Keratinocyte (primary cell): ENCODE results near the gene INSIG1. TPM values are rescaled to one million over a fixed set of nuclear protein-coding genes. Genes with fewer than 3 reads are reported as not detected.

ENCODE experiments used
- DNase-seq: peaks from one replicate; pipeline ENCODE4 v3.0.0-alpha.2; 2011; ENCODE audit warnings: low read depth, missing footprints, low spot score
- FAIRE-seq: peaks from 2 replicates; lab custom pipeline; 2011; peaks lifted over from hg19 to GRCh38; lab: Jason Lieb, UNC
- H2AFZ ChIP-seq: 2 replicates; pipeline ENCODE4 v1.6.0; 2012; ENCODE audit warnings: low read length, control low read depth, inconsistent platforms; ENCODE audit not compliant: control insufficient read depth
- H3K27ac ChIP-seq: 2 replicates; pipeline ENCODE4 v1.5.1; 2011; ENCODE audit warnings: low read length; ENCODE audit not compliant: control insufficient read depth, insufficient read depth
- H3K27me3 ChIP-seq: 3 replicates; pipeline ENCODE4 v1.6.0; 2011; ENCODE audit warnings: low read length; ENCODE audit not compliant: control insufficient read depth, insufficient read depth; ENCODE audit errors: extremely low read depth
- H3K36me3 ChIP-seq, 2 experiments: 2 replicates in 1 of 2; 3 replicates in 1 of 2; pipeline ENCODE4 v1.5.1; 2011; ENCODE audit warnings: low read length in 2 of 2, mild to moderate bottlenecking in 1 of 2; ENCODE audit not compliant: control insufficient read depth in 2 of 2, insufficient read depth in 2 of 2; ENCODE audit errors: extremely low read depth in 1 of 2
- H3K4me1 ChIP-seq: 3 replicates; pipeline ENCODE4 v1.5.1; 2011; ENCODE audit warnings: low read length; ENCODE audit not compliant: control insufficient read depth, insufficient read depth; ENCODE audit errors: extremely low read depth
- H3K4me2 ChIP-seq: 3 replicates; pipeline ENCODE4 v1.6.0; 2011; ENCODE audit warnings: low read depth, low read length; ENCODE audit not compliant: control insufficient read depth, insufficient read depth; ENCODE audit errors: extremely low read depth
- H3K4me3 ChIP-seq, 3 experiments: fragments of 200-600 bp in 1 of 3; sonication (generic) in 1 of 3; 2 replicates in 2 of 3; 3 replicates in 1 of 3; pipeline ENCODE4 v1.5.1; 2011 to 2016; ENCODE audit warnings: low read length in 3 of 3, mild to moderate bottlenecking in 3 of 3, control low read depth in 2 of 3, inconsistent platforms in 1 of 3, low read depth in 1 of 3, mixed read lengths in 1 of 3, mixed run types in 1 of 3, moderate library complexity in 1 of 3; ENCODE audit not compliant: control insufficient read depth in 2 of 3, insufficient read depth in 2 of 3; ENCODE audit errors: extremely low read depth in 1 of 3
- H3K79me2 ChIP-seq: 2 replicates; pipeline ENCODE4 v1.6.0; 2012; ENCODE audit warnings: low read length; ENCODE audit not compliant: control insufficient read depth, insufficient read depth
- H3K9ac ChIP-seq: 3 replicates; pipeline ENCODE4 v1.6.0; 2011; ENCODE audit warnings: low read length; ENCODE audit not compliant: control insufficient read depth, insufficient read depth; ENCODE audit errors: extremely low read depth
- H3K9me1 ChIP-seq: 3 replicates; pipeline ENCODE4 v1.6.0; 2011; ENCODE audit warnings: low read length; ENCODE audit not compliant: control insufficient read depth, insufficient read depth; ENCODE audit errors: extremely low read depth
- H3K9me3 ChIP-seq: 2 replicates; pipeline ENCODE4 v1.5.1; 2012; ENCODE audit warnings: low read depth, low read length; ENCODE audit not compliant: control insufficient read depth
- H4K20me1 ChIP-seq: 3 replicates; pipeline ENCODE4 v1.6.0; 2011; ENCODE audit warnings: low read length; ENCODE audit not compliant: control insufficient read depth, insufficient read depth; ENCODE audit errors: extremely low read depth
- EZH2 ChIP-seq: IDR thresholded peaks from one replicate; pipeline ENCODE4 v1.6.1; 2012; ENCODE audit warnings: inconsistent platforms, mild to moderate bottlenecking, low read length, moderate library complexity
- dilution Hi-C: fragments of 300-500 bp; cut with MboI; formaldehyde crosslinking; loops from one replicate; pipeline ENCODE4 v1.7.0; 2020; ENCODE audit warnings: low sequenced_read_pairs; ENCODE audit not compliant: extremely low pct_ligation_motif_present
- polyA plus RNA-seq, 5 experiments: library from polyadenylated mRNA; depleted of rRNA in 3 of 5; stranded (reverse) in 3 of 5; stranded (forward) in 1 of 5; unstranded in 1 of 5; fragments of >200 nt; gene quantifications; 1 replicate in 1 of 5; 2 replicates in 3 of 5; 3 replicates in 1 of 5; pipeline versions ENCODE4 v1.2.1 to v1.2.3, GENCODE V29; 2011 to 2012; ENCODE audit warnings: missing spikeins in 2 of 5, low read depth in 1 of 5, low replicate concordance in 1 of 5
- TF ChIP-seq, protein P1 (sequence below), 3 experiments: IDR thresholded peaks in 1 of 3; conservative IDR thresholded peaks in 1 of 3; optimal IDR thresholded peaks in 1 of 3; 2 replicates in 2 of 3; 3 replicates in 1 of 3; pipeline versions ENCODE3 to v1.5.1; 2011; ENCODE audit warnings: low read length in 3 of 3, mild to moderate bottlenecking in 3 of 3, moderate library complexity in 2 of 3, control low read depth in 1 of 3, inconsistent platforms in 1 of 3; ENCODE audit not compliant: insufficient read depth in 2 of 3; ENCODE audit errors: extremely low read depth in 1 of 3

The INSIG1 gene
- polyA plus RNA-seq, 1 donor (not counting 4 experiments of a cell fraction or from before 2014, with no cell fraction given), result 104 TPM

DNA sequence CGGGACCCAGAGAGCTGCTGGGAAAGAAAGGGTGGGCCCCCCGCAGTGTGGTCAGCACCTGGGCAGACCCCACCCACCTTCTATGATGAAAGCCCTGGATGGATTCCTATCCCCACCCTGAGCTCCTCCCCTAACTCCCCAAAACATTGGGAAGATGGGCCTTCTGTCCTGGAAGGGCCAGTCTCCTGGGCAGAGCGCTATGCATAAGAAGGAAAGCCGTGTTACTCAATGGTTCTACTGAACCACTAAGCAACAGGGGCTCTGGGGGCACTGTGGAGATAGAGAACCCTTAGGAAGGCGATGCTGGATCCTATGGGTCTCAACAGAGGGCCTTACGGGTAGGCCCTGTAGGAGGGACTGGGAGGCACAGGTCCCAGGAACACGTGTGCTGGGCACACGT, 30.7 kb upstream of the INSIG1 start:
- no peaks in the 10 kb centered on the region for H3K36me3 ChIP-seq
- TF ChIP-seq, protein P1, sequence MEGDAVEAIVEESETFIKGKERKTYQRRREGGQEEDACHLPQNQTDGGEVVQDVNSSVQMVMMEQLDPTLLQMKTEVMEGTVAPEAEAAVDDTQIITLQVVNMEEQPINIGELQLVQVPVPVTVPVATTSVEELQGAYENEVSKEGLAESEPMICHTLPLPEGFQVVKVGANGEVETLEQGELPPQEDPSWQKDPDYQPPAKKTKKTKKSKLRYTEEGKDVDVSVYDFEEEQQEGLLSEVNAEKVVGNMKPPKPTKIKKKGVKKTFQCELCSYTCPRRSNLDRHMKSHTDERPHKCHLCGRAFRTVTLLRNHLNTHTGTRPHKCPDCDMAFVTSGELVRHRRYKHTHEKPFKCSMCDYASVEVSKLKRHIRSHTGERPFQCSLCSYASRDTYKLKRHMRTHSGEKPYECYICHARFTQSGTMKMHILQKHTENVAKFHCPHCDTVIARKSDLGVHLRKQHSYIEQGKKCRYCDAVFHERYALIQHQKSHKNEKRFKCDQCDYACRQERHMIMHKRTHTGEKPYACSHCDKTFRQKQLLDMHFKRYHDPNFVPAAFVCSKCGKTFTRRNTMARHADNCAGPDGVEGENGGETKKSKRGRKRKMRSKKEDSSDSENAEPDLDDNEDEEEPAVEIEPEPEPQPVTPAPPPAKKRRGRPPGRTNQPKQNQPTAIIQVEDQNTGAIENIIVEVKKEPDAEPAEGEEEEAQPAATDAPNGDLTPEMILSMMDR (optimal IDR thresholded peaks at IDR 0.05 in 1 of 3, IDR thresholded peaks at IDR 0.05 in 1 of 3, conservative IDR thresholded peaks at IDR 0.05 in 1 of 3; ENCODE audit: extremely low read depth in 1 of 3, insufficient read depth in 2 of 3, low read length in 3 of 3), result no peak
- no peak for TF ChIP-seq EZH2
- no peaks in the 10 kb centered on the region for H4K20me1 ChIP-seq
- dilution Hi-C loops, result no loop called here
- H3K9me1 ChIP-seq, result no peaks in the 10 kb centered on the region
- H3K4me1 ChIP-seq, result no peaks in the 10 kb centered on the region
- H2AFZ ChIP-seq, result no peak overlapping the region
- H3K4me3 ChIP-seq, result no peak overlapping the region
- no peak for FAIRE-seq
- no peaks in the 10 kb centered on the region for H3K79me2 ChIP-seq
- H3K27ac ChIP-seq, result no peak overlapping the region
- no peak overlapping the region for H3K4me2 ChIP-seq
- DNase-seq, result no peak
- H3K9me3 ChIP-seq, result no peaks in the 10 kb centered on the region
- no peak overlapping the region for H3K9ac ChIP-seq
- no peaks in the 10 kb centered on the region for H3K27me3 ChIP-seq

DNA sequence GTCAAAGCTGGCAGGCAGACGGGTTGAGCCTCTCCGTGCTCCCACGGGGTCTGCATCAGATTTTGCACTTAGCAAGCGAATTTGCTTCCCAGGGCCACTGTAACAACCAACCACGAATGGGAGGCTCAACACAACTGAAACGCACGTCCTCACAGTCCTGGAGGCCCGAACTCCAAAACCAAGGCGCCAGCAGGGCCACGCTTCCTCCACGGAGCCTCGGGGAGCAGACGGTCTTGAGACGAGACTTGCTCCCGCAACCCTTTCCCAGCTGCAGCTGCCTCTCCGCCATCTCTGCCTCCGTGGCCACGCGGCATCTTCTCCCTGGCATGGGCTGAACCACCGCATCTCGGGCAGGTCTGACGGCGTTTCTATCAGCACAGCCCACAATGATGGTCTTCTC, 30.2 kb upstream of the INSIG1 start:
- no peaks in the 10 kb centered on the region for H4K20me1 ChIP-seq
- no peak for FAIRE-seq
- no peak for DNase-seq
- no peak overlapping the region for H3K9ac ChIP-seq
- no peak overlapping the region for H3K4me3 ChIP-seq
- no peaks in the 10 kb centered on the region for H3K36me3 ChIP-seq
- H3K4me2 ChIP-seq, result no peak overlapping the region
- H3K27ac ChIP-seq, result no peak overlapping the region
- H3K4me1 ChIP-seq, result no peaks in the 10 kb centered on the region
- H3K79me2 ChIP-seq, result no peaks in the 10 kb centered on the region
- dilution Hi-C loops, result no loop called here
- no peak overlapping the region for H2AFZ ChIP-seq
- no peak for TF ChIP-seq EZH2
- TF ChIP-seq, protein P1 (optimal IDR thresholded peaks at IDR 0.05 in 1 of 3, IDR thresholded peaks at IDR 0.05 in 1 of 3, conservative IDR thresholded peaks at IDR 0.05 in 1 of 3; ENCODE audit: extremely low read depth in 1 of 3, insufficient read depth in 2 of 3, low read length in 3 of 3), result no peak
- no peaks in the 10 kb centered on the region for H3K9me1 ChIP-seq
- H3K9me3 ChIP-seq, result no peaks in the 10 kb centered on the region
- no peaks in the 10 kb centered on the region for H3K27me3 ChIP-seq
